NOMO-1 treated with DMSO at 0.1 percent for 48 hours (cell line): ENCODE measurements around the gene AFF3.
"Not testable (repeated sequence)": the region's sequence is repeated elsewhere in the genome, so short reads cannot be mapped to it uniquely, and the experiment has no call there.

Experiments
- DNase-seq: peaks from one replicate; lab custom pipeline; 2025; ENCODE audit not compliant: unreplicated experiment; lab: John Stamatoyannopoulos, UW

AFF3 gene

GRCh38 chr2:100108648-100109020, 33.8 kb downstream of the AFF3 start:
- DNase-seq: not testable (repeated sequence)

GRCh38 chr2:100107906-100108647, 34.3 kb downstream of the AFF3 start:
- no peak for DNase-seq

GRCh38 chr2:100107440-100107839, 35.0 kb downstream of the AFF3 start:
- DNase-seq: no peak

GRCh38 chr2:100106460-100106859, 35.9 kb downstream of the AFF3 start:
- DNase-seq: no peak

GRCh38 chr2:100105678-100106054, 36.7 kb downstream of the AFF3 start:
- no peak for DNase-seq

- DNase-seq: no peak
These were observed 37.4 kb downstream of the AFF3 start for GRCh38 chr2:100104718-100105677.

- not testable (repeated sequence) for DNase-seq
These were observed 38.1 kb downstream of the AFF3 start for GRCh38 chr2:100104265-100104664.

GRCh38 chr2:100103527-100104252, 38.7 kb downstream of the AFF3 start:
- DNase-seq: not testable (repeated sequence)

- DNase-seq: not testable (repeated sequence)
These were observed 39.8 kb downstream of the AFF3 start for GRCh38 chr2:100102466-100103180.

GRCh38 chr2:100098855-100099254, 43.5 kb downstream of the AFF3 start:
- DNase-seq: not testable (repeated sequence)

GRCh38 chr2:100097611-100098294, 44.6 kb downstream of the AFF3 start:
- DNase-seq: not testable (repeated sequence)

GRCh38 chr2:100095845-100096244, 46.5 kb downstream of the AFF3 start:
- DNase-seq: not testable (repeated sequence)

GRCh38 chr2:100091807-100092206, 50.6 kb downstream of the AFF3 start:
- not testable (repeated sequence) for DNase-seq

GRCh38 chr2:100085744-100086143, 56.6 kb downstream of the AFF3 start:
- not testable (repeated sequence) for DNase-seq

- not testable (repeated sequence) for DNase-seq
These were observed 58.8 kb downstream of the AFF3 start for GRCh38 chr2:100083421-100084216.

- DNase-seq: not testable (repeated sequence)
These were observed 60.0 kb downstream of the AFF3 start for GRCh38 chr2:100082302-100082978.

- no peak for DNase-seq
These were observed 64.5 kb downstream of the AFF3 start for GRCh38 chr2:100077935-100078334.

- peak; percentile 23 for DNase-seq
These were observed 64.9 kb downstream of the AFF3 start for GRCh38 chr2:100077456-100077855.

GRCh38 chr2:100075532-100075931, 66.9 kb downstream of the AFF3 start:
- DNase-seq: no peak
